RWPE2 (cell line): ENCODE results near the gene FER.
"Not testable (repeated sequence)": the region's sequence is repeated elsewhere in the genome, so short reads cannot be mapped to it uniquely, and the experiment has no call there.

Source experiments
- ATAC-seq: fragments of 200-7000 bp; cut with Tn5 transposase; 3 replicates; pipeline ENCODE4 v1.9.1; 2021; ENCODE audit warnings: low read depth
- DNase-seq: peaks from one replicate; pipeline ENCODE4 v3.0.0-alpha.2; 2020; ENCODE audit warnings: low spot score
- H3K27ac ChIP-seq: fragments of 450-650 bp; 2 replicates; pipeline ENCODE4 v1.5.1; 2017; ENCODE audit warnings: mild to moderate bottlenecking; ENCODE audit not compliant: poor library complexity, severe bottlenecking
- H3K27me3 ChIP-seq: fragments of 250-450 bp; sonication (Bioruptor Pico); 2 replicates; pipeline ENCODE4 v1.5.1; 2021; ENCODE audit warnings: mild to moderate bottlenecking, moderate library complexity; ENCODE audit not compliant: insufficient read depth, poor library complexity, severe bottlenecking
- H3K36me3 ChIP-seq: fragments of 250-450 bp; sonication (Bioruptor Pico); 2 replicates; pipeline ENCODE4 v1.5.1; 2020; ENCODE audit warnings: low read depth, mild to moderate bottlenecking, moderate library complexity
- H3K4me1 ChIP-seq: fragments of 250-450 bp; sonication (Bioruptor Pico); 2 replicates; pipeline ENCODE4 v1.5.1; 2021; ENCODE audit warnings: mild to moderate bottlenecking, moderate library complexity; ENCODE audit not compliant: insufficient read depth, poor library complexity, severe bottlenecking
- H3K4me3 ChIP-seq: fragments of 250-450 bp; sonication (Bioruptor Pico); 2 replicates; pipeline ENCODE4 v1.5.1; 2021; ENCODE audit warnings: mild to moderate bottlenecking, moderate library complexity; ENCODE audit not compliant: severe bottlenecking
- H3K9me3 ChIP-seq: fragments of 250-450 bp; sonication (Bioruptor Pico); 2 replicates; pipeline ENCODE4 v1.5.1; 2021; ENCODE audit warnings: mild to moderate bottlenecking, moderate library complexity; ENCODE audit not compliant: severe bottlenecking
- CTCF ChIP-seq: fragments of 450-650 bp; IDR thresholded peaks from one replicate; pipeline ENCODE4 v1.5.1; 2017; ENCODE audit warnings: mild to moderate bottlenecking, moderate library complexity; ENCODE audit not compliant: poor library complexity, severe bottlenecking

FER gene

GRCh38 chr5:108763222-108763916 is 15.7 kb downstream of the FER start:
- Histone ChIP-seq H3K4me3 (no peak overlapping the region), H3K27me3 (no peaks in the 10 kb centered on the region), H3K27ac (no peak overlapping the region), H3K4me1 (no peaks in the 10 kb centered on the region), H3K9me3 (peaks cover 4% of the 10 kb centered on the region), H3K36me3 (peaks cover 12% of the 10 kb centered on the region)
- ATAC-seq (no peak), DNase-seq (no peak)
- TF ChIP-seq CTCF, result no peak

- H3K4me1 ChIP-seq, result no peaks in the 10 kb centered on the region
- DNase-seq, result no peak
- no peak for TF ChIP-seq CTCF
- H3K9me3 ChIP-seq, result no peaks in the 10 kb centered on the region
- no peaks in the 10 kb centered on the region for H3K27me3 ChIP-seq
- no peak overlapping the region for H3K27ac ChIP-seq
- no peak overlapping the region for H3K4me3 ChIP-seq
- peaks cover 7% of the 10 kb centered on the region; the same call in 1 of the 2 replicates for H3K36me3 ChIP-seq
- no peak for ATAC-seq
Measured at GRCh38 chr5:108765647-108766046, 17.9 kb downstream of the FER start.

GRCh38 chr5:108766916-108767315 is 19.2 kb downstream of the FER start:
- H3K9me3 ChIP-seq, H3K27ac ChIP-seq, H3K27me3 ChIP-seq, H3K4me1 ChIP-seq, H3K4me3 ChIP-seq, DNase-seq, ATAC-seq: not testable (repeated sequence)
- peaks cover 11% of the 10 kb centered on the region for H3K36me3 ChIP-seq

- ATAC-seq, result 0 out of 3 replicates have a peak, but pooled peaks have one; percentile 23
- DNase-seq, result no peak
- peaks cover 24% of the 10 kb centered on the region for H3K36me3 ChIP-seq
- no peaks in the 10 kb centered on the region for H3K27me3 ChIP-seq
- no peak for TF ChIP-seq CTCF
- no peak overlapping the region for H3K4me3 ChIP-seq
- no peak overlapping the region for H3K27ac ChIP-seq
- H3K4me1 ChIP-seq, result no peaks in the 10 kb centered on the region
- H3K9me3 ChIP-seq, result peaks cover 4% of the 10 kb centered on the region
Measured at GRCh38 chr5:108769352-108769751, 21.7 kb downstream of the FER start.

- peaks cover 4% of the 10 kb centered on the region for H3K9me3 ChIP-seq
- H3K27me3 ChIP-seq, result no peaks in the 10 kb centered on the region
- ATAC-seq (no peak), DNase-seq (no peak)
- H3K4me1 ChIP-seq, result no peaks in the 10 kb centered on the region
- no peak overlapping the region for H3K27ac ChIP-seq
- no peak overlapping the region for H3K4me3 ChIP-seq
- H3K36me3 ChIP-seq, result peaks cover 34% of the 10 kb centered on the region
- TF ChIP-seq CTCF, result no peak
Measured at GRCh38 chr5:108772626-108773025, 24.9 kb downstream of the FER start.
